Fibroblast of lung (primary cell): ENCODE data around the gene NASP.

Experiments used
- CTCF ChIP-seq, 2 donors: IDR thresholded peaks in 1 of 2; conservative IDR thresholded peaks in 1 of 2; 1 replicate in 1 of 2; 2 replicates in 1 of 2; pipeline ENCODE4 v1.5.1; 2011 to 2012; ENCODE audit warnings: low read length in 2 of 2, control low read depth in 1 of 2, inconsistent platforms in 1 of 2, low read depth in 1 of 2, mild to moderate bottlenecking in 1 of 2
- EZH2 ChIP-seq: IDR thresholded peaks from 2 replicates; pipeline ENCODE4 v1.5.1; 2012; ENCODE audit warnings: low read length, control low read depth, mild to moderate bottlenecking; ENCODE audit errors: missing control alignments

- TF ChIP-seq CTCF (conservative IDR thresholded peaks at IDR 0.05 in 1 of 2, IDR thresholded peaks at IDR 0.05 in 1 of 2; ENCODE audit: low read depth in 1 of 2, low read length in 2 of 2) = peak; percentile 99
- no peak for TF ChIP-seq EZH2
Measured at GRCh38 chr1:45569962-45570581, 13.8 kb upstream of the NASP start.
